IPS DF 4.7 (cell line): Measurements from ENCODE around the gene ZBTB38.

ENCODE experiments used
- DNase-seq: peaks from one replicate; pipeline ENCODE4 v3.0.0-alpha.2; 2013; ENCODE audit warnings: low spot score; ENCODE audit errors: extremely low read depth

Gene ZBTB38

GRCh38 chr3:141386611-141387111 is 18.4 kb downstream of the ZBTB38 start:
- DNase-seq, result no peak

DNA sequence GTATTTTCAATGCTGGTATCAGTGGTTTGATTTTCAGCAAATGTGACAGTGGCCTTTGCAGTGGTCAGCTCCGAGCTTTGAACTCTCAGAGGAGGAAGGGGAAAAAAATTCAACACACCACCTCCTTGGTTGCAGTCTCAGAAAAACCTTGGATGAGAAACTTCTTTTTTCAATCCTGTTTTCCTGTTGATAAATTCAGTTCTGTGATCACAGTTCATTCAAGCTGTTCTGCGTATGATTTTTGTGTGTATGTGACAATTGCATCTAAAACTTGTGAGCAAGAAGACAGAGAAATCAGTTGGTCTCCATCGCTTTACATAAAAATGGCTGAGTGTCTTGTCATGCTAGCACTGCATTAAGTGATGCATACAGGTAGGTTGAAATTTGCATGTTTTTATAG is 19.2 kb downstream of the ZBTB38 start:
- DNase-seq, result no peak

- DNase-seq, result no peak
These were observed 20.1 kb downstream of the ZBTB38 start for GRCh38 chr3:141388395-141388794.

DNA sequence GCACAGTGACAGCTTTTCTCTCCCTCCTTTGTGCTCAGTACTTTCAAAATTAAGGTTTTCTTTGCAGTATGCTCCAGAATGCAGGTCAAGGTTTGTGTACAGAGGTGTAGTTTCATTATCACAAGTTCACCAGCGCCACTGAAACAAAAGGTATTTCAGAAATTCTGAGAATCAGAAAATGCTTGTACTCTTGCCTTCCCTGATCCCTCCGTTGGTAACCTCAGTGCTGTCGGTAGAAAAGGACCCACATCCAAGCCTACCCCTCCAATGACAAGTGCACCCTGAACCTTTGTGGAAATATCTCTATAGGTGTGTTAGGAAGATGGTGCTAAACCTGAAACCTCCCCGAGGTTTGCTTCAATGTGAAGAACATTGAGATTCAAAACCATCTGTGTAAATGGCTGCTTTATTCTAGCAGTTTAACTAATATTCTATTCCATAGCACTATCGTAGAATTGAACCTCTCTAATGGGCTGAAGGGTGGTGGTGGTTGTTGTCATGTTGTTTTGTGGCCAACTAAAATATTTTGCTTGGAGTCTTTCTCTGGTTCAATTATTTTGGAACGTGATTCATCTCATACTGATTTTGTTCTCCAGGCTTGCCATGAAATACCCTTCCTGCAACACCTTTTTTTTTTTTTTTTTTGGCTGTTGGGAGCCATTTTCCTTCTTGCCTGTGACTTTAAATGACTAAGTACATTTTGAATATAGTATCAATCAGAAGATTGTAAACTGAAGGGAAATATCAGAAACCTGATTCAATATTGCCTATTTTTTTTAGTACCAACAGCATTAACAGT is 20.7 kb downstream of the ZBTB38 start:
- DNase-seq, result no peak

DNA sequence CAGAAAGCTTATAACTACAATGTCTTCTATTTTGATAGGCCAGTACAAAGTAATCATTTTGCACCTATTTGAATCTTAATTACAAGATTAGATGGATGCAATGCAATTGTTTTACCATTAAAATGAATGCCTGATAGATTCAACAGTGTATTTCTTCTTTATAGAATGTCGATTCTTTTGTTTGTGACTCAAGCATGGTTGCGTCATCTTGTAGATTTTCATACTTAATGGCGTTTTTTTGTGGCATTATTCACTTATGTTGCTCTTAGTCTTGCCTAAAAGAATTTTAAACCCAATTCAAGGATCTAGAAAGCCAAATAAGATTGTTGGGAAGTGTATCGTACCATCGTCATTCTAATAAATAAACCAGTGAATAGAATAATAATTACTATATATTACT is 21.4 kb downstream of the ZBTB38 start:
- DNase-seq, result no peak

GRCh38 chr3:141390747-141391146 is 22.4 kb downstream of the ZBTB38 start:
- no peak for DNase-seq

DNA sequence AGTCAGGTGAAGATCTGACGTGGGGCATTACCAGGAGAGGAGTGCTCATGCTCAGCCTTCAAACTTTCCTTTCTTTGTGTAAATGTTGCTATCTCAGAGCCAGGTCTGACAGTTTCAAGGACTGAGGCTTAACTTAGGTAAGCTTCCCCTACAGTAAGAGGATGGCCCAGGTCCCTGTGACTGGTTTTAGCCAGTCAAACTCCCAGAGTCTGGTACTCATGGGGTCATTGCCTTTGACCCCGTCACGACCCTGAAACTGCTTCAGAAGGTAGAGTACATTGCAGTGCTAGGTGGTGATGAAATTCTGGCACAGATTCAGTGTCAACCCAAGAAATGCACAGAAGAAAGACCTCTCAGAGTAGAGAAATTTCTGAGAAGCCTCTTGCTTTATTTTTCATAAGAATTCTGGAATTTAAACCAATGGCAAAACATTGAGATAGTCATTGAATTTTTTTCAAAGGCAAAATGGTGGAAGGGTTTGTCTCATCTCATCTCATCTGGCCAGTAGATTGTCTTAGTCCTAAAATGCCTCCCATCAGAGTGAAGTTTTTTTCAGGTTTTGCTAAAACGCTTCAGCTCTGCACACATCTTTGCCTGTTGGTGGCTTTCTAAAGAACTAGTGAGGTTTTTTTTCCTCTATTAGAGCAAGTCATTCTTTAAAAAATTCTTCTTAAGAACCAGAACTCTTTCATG is 23.1 kb downstream of the ZBTB38 start:
- no peak for DNase-seq

- no peak for DNase-seq
These were observed 23.6 kb downstream of the ZBTB38 start for GRCh38 chr3:141391991-141392316.

DNA sequence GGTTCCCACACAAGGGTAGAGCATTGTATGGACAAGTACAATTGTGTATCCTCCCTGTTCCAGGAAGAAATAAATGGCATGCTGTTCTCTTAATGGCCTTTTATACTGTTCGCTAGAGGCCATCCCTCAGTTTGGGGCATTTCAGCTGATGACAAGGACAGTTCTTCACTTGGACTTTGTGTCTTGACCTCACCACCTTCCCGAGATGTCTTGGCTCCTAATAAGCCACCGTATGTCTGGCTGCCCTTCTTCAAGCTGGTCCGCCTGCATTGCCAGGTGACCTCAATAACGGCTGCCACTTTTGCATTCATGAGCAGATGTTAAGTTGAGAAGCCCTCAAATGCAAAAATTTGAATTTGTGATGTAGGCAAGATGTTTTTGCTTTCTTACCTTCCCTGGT is 24.1 kb downstream of the ZBTB38 start:
- DNase-seq, result no peak

DNA sequence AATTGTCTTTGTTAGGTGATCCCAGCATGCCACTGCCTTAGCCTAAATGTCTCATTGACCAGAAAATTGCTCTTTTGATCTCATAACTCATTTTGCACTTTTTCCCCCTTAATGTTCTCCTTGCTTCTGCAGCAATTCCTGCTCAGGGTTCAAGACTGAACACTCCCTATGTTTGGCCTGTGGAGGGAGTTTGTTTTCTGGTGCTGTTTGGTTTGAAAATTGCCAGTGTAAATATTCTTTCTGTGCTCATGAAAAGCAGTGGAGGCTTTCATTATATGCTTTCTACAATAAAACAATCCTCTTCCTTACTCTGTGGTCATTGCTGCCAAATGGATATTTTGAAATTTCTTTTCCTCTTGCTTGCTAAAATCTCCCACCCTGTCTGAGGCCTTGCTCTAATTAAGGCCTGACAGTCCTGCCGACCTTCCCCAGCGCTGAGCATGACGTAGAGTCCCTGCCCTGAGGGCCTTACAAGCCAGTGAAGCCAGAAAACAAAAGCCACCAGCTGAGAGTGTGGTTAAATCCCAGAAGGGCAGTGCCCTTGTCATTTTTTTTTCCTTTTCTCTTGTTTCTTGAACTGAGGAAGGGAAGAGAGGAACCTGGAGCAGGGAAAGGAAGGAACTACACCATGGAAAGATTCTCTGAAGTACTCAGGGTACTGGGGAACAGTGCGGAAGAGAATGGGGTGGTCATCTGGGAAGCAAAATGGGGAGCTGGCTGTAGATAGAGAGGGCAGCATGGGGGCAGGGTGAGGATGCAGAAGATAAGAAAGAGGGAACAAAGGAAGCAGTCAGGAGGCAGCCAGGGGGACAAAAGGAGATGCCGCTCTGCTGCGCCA is 24.8 kb downstream of the ZBTB38 start:
- peak; percentile 64 for DNase-seq

- DNase-seq, result no peak
These were observed 25.4 kb downstream of the ZBTB38 start for GRCh38 chr3:141393735-141394076.

DNA sequence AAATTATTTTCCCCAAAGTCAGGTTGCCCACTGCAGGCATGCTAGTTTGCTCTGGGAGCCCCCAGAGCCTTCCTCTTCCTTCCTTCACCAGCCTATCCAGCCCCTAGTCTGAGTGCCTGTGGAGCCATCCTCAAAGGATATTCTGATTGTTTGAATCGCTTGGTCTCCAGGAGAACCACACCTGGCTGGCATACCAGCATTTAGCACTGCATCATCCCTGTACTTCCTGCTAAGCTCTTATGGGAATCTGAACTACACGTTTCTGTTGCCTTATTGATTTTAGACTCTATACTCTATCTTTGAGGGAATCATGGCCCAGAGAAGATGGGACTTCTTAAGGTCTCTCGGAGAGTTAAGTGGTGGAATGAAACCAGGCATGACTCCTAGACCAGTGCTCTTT is 26.3 kb downstream of the ZBTB38 start:
- no peak for DNase-seq

DNA sequence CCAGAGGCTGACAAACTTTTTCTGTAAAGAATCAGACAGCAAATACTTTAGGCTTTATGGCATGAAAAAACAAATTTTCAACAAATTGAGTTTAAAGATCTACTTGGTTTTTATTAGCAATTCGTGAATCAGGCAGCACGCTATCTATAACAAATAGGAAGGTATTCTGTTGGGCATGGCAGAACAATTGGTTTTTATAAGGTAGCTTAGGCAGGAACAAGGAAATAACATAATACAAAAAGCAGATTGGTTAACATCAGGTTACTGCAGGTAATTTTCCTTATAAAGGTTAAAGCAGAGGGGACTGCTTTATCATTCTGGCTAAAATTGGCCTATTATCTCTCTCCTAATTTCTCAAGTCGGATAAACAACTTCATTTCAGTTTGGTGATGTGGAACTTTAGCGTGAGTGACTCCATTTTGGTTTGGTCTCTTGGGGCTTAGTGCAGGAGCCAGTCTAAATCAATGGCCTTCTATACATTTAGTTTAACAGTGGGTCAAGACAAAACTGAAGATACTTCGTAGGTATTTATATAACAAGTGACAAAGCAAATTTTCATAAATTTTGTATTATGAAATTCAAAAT is 26.8 kb downstream of the ZBTB38 start:
- DNase-seq, result no peak

GRCh38 chr3:141397996-141398395 is 29.7 kb downstream of the ZBTB38 start:
- no peak for DNase-seq

DNA sequence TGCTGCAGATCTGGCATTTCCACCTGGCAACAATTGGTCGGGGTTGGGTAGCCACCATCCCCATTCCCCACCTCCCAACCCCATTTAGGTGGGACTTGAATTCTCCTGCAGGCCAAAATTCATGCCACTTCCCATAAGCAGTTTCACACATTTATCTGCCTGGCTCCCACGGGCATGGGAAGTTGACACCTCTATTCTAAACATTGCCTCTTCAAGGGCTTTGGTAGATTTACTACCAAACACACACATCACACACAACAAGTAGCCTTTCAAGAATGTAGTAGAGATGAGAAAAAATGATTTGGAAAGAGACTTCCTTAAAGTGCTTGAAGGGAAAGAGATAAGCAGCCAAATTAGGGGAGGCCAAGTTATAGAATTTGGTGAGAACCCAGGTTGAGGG is 30.9 kb downstream of the ZBTB38 start:
- no peak for DNase-seq

DNA sequence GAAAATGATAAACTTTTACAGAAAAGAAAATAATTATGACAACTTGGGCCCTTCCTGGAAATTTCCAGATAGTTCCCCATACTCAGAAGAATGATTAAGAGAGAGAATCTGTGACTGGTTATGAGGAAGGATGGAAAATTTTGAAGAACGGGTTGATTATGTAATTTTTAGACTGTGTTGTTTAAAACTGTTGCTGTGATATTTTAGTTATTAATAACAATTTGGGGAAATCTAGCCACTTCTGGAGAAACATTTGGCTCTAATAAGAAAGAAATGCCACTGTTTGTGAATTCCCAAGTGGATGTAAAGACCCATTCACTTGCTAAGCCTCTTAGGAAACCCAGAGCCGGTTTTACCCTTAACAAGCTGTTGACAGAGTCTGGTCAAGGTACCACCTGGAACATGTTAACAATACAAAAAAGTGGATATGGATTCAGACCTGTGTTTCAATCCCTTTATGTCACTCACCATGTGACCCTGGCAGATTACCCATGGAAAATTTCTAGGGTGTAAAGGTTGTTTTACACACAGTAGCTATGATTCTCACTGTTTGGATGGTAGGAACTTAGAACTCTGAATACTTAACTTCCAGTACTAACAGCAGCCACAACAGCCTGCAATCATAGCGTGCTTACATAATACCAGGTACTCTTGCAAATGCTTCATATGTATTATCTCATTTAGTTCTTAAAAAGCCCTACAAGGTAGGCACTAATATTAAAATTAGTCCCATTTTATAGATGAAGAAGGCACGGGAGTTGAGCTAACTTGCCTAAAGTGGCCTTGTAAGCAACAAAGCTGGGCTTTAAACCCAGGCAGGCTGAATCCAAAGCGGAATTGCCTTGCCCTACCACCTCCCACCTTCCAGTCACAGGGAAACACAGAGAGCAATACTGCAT is 32.0 kb downstream of the ZBTB38 start:
- DNase-seq, result no peak

GRCh38 chr3:141401095-141401494 is 32.8 kb downstream of the ZBTB38 start:
- DNase-seq, result no peak

DNA sequence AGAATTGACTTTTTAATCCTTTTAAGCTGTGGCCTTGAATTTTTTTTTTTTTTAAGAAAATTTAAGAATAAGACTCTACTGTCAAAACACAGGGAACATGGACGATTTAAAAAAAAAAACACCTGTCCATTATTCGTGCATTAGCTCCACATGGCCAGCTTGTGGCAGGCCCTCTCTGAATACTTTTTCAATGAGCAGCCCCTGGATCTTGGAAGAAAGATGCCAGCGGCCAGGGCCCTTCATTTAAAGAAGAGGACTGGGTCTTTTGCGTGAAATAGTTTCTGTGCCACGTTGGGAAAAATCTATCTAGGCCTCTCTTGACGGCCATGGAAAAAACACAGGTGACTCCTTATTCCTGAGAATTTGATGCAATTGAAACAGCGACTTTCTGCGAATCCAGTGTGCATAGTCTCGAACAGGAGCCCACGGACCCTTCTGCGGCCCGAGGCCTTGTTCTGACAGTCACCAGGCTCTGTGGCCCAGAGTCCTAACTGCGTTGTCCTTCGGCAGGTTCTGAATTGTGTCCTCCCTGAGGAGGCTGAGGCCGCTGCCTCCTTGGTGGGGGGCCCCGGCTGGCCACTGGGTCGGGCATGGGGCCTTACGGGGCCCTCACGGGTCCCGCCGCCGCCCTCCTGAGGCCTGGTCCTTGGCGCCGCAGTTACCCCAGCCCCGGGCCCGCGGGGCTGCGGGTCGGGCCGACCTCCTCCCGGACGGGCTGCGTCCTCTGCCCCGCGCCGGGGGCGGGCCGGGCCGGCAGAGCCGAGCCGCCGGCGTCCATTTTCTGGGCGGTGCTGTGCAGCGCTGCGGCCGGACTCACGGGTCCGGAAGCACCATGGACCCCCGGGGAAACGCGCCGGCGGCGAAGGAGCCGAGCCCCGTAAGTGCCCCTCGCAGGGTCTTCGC is 33.5 kb downstream of the ZBTB38 start:
- no peak for DNase-seq

- DNase-seq, result no peak
These were observed 34.3 kb downstream of the ZBTB38 start for GRCh38 chr3:141402476-141403171.
